SW480 (cell line): ENCODE results near the gene TPGS1.

ENCODE experiments used
- DNase-seq: peaks from one replicate; pipeline ENCODE4 v3.0.0-alpha.2; 2016; ENCODE audit warnings: low spot score

The TPGS1 gene

GRCh38 chr19:540867-541637 is 33.8 kb downstream of the TPGS1 start:
- no peak for DNase-seq

GRCh38 chr19:541699-542098 is 34.4 kb downstream of the TPGS1 start:
- no peak for DNase-seq

GRCh38 chr19:542173-542866 is 35.0 kb downstream of the TPGS1 start:
- no peak for DNase-seq

GRCh38 chr19:543910-544608 is 36.8 kb downstream of the TPGS1 start, which contains the start of gene GZMM:
Gene GZMM (plus strand): TSS chr19:544053. CDS start chr19:544072, 19 bp downstream.
- DNase-seq, result no peak

GRCh38 chr19:547117-547516 is 39.8 kb downstream of the TPGS1 start:
- DNase-seq, result no peak

- DNase-seq, result no peak
Observed at GRCh38 chr19:547836-548720, 40.8 kb downstream of the TPGS1 start.

GRCh38 chr19:548886-549830 is 41.9 kb downstream of the TPGS1 start:
- DNase-seq, result no peak

- DNase-seq, result no peak
Observed at GRCh38 chr19:554817-555216, 47.5 kb downstream of the TPGS1 start.

- no peak for DNase-seq
Observed at GRCh38 chr19:555474-555808, 48.1 kb downstream of the TPGS1 start.

- no peak for DNase-seq
Observed at GRCh38 chr19:556611-557382, 49.5 kb downstream of the TPGS1 start.

GRCh38 chr19:558770-559439 is 51.6 kb downstream of the TPGS1 start:
- DNase-seq, result no peak

- DNase-seq, result no peak
Observed at GRCh38 chr19:560121-560520, 52.8 kb downstream of the TPGS1 start.

- DNase-seq, result no peak
Observed at GRCh38 chr19:566403-566802, 59.1 kb downstream of the TPGS1 start.

- no peak for DNase-seq
Observed at GRCh38 chr19:566844-567243, 59.5 kb downstream of the TPGS1 start.

- no peak for DNase-seq
Observed at GRCh38 chr19:567296-567900, 60.1 kb downstream of the TPGS1 start.
